HG02852 (cell line): ENCODE results near the gene QPCT.
A peak's percentile ranks its signal among the peaks of the same experiment; 100 is the strongest.
"Not testable (repeated sequence)": the region's sequence is repeated elsewhere in the genome, so short reads cannot be mapped to it uniquely, and the experiment has no call there.

Source experiments
- ATAC-seq: cut with Tn5 transposase; IDR thresholded peaks from one replicate; pipeline ENCODE4 v1.9.1; 2021; ENCODE audit warnings: mild to moderate bottlenecking, moderate library complexity; ENCODE audit not compliant: unreplicated experiment

QPCT gene

DNA sequence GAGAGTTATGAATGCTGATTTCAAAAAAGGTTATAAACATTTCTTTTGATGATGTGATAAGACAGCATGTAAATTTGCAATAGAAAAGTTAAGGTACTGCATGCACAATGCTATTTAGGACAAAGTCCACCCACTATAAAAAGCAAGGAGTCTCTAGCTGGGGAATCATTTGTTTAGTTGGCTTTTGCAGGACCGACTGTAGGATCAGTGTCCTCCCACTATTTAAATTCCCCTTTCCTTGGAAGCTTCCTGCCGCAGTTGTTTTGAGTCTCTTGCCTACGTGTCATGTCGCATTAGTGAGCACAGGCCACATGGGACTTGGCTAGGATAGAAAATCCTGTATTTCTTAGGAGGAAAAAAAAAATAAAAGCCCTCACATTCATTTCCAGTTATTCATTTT lies 13.1 kb downstream of the QPCT start:
- no peak for ATAC-seq

DNA sequence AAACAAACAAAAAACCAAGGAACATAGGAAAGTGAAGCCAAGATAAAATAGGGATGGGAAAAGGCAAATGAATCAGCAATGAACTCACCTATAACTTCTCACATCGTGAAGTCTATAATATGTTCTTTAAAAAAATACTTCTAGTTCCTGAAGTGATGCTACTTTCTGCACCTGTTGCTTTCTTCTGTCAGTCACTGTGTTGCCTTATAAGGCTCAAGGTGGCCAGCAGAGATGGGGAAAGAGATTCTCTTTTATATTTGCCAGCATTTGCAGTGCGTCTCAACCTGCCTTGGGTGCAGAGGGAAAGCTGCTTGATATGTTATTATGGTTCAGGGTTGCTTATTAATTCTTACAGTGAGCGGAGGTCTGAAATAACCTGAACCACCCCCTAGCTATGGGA lies 14.0 kb downstream of the QPCT start:
- no peak for ATAC-seq

DNA sequence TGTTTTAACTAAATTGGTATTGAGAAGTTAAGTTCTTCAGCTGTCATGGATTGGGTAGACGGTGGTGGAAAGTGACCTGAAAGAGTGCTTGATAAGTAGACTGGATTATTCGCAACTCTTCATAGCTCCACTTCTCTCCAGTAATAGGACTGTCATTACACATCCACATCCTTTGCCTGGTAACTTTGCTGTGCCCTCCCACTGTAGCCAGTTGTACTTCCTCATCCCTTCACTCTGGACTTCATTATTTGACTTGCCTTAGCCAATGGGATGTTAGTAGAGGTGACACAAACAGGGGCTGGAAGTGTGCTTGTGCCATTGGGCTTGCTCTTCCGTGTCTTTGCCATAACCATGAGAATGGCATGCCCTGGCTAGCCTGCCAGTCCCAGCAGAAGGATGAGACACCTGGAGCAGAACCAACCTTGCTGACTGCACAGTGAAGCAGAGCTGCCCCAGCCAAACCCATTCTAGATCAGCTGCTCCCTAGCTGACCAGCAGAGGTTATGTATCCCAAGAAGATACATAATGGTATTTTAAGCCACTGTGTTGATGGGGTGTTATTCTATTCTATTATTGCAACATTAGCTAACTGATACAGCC lies 16.9 kb downstream of the QPCT start:
- ATAC-seq, result no peak

DNA sequence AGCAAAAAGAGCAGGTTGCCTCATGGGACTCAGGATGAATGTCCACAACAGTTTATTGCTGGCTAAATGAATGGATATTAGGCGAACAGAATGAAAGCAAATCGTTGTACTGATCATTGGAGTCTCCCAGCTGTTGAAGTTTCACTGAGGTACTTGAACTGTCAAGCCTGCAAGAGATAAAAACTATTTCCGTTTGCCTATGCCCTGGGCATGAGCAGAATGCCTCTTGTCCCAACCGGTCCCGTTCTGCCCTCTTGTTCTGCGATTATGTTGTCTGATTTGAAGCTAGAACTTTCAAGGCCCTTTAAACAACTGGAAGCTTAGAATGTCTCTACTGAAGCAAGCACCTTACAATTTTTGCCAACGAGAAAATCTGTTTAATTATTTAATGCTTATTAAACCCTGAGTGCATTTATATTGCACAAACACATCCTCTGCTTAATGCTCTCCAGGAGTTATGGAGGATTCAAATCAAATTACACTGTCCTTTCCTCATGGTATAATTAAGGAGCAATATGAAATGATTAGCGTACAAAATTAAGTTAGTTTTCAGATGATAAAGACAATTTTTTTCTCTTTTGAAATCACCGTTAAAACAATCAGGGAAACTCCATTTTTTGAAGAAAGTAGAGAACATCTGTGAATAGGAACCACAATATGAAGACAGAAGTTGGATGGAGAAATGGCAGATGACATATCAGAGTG lies 17.7 kb downstream of the QPCT start:
- no peak for ATAC-seq

- no peak for ATAC-seq
These were observed 19.9 kb downstream of the QPCT start for GRCh38 chr2:37364351-37364750.

DNA sequence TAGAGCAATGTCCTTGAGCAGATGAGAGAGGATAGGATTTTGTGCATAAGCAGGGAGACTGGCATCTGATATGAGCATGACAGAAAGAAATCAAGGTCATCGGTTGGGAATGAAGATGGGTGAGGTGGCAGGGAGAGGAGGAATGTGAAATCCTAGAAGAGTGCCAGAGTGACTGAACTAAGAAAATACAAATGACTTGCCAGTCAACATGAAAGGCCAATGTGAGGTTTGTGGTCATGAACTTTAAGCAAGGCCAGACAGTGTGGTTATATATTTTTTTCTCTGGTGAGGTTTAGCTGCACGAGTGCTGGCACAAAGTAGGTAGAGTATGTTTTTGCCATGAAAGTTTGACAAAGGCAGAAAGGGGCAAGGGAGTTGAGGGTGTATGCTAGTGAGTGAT lies 21.2 kb downstream of the QPCT start:
- peak; percentile 67 for ATAC-seq

GRCh38 chr2:37366773-37367172 lies 22.3 kb downstream of the QPCT start:
- ATAC-seq, result no peak

GRCh38 chr2:37367310-37367709 lies 22.9 kb downstream of the QPCT start:
- ATAC-seq, result no peak

GRCh38 chr2:37367984-37368383 lies 23.6 kb downstream of the QPCT start:
- no peak for ATAC-seq

- no peak for ATAC-seq
These were observed 26.2 kb downstream of the QPCT start for GRCh38 chr2:37370666-37371065.

DNA sequence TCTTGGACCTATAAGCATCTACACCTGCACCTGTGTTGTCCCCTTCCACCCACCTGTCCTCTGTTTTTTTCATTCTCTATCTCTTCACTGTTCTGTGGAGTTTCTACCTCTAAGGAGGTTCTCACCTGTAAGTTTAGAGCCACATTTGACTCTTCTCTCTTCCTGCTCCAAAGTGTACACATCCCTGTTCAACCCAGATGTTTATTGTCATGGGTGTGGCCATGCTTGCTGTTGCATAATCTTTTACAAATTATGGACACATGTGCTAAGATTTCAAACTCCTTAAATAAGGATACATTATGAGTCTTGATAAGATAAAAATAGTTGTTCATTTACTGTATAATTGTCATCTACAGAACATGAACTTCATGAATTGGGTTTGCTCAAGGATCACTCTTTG lies 27.6 kb downstream of the QPCT start:
- ATAC-seq, result no peak

DNA sequence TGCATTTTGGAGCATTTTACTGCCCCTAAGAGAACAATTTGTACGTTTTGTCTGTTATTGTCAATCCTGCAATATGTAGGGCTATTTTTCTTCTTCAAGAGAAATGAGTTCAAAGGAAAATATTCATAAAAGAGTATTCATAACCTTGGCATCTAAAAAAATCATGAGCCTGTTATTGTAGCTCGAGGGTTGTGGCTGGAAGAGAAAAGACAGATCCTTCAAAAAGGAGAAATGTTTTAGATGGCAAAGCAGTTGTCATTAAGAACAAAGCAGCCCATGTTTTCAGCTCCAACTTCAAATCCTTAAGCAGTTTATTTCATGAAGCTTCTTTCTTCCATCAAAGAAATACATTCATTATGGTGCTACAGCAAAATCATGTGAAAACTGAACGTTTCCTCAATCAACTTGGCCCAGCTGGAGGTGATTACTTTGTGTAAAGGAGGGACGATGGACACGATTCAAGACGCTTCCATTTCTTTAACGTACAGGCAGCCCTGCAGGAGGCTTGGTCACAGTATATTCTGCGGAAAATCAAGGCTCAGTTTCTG lies 31.4 kb downstream of the QPCT start:
- peak; percentile 23 for ATAC-seq

DNA sequence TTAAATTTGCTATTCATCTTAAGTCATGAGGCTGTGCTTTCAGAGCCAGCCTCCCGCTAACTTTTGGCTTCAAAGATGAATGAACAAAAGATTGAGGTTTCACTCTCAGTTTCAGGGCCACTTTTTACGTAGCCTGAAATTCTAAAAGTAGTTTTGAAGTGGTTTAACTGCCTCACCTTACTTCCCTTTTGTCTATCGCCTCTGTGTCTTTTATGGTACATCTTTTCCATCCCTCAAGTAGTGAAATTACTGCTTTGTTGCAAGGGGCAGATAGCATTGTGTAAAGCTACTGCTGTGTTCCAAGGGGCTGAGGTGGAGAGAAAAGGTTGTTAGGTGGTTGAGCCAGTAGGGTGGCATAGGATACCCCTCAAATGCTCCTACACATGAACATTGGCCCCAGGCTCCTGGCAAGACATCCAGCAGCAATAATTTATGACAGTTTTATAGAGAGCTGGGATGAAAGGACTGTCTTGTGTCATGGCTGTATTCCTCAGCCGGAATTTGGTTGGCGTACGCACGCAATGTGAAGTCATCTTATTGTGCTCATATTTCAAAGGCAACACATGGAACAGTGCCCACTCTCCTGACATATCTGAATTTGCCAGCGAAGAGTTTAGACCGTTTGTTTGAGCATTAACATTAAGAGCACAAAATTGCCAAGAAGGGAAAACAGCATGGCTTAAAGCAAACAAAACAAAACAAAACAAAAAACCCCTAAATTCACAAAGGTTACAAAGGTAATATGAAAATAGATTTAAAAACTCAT lies 32.2 kb downstream of the QPCT start:
- peak; percentile 93 for ATAC-seq

GRCh38 chr2:37377187-37377532 lies 32.7 kb downstream of the QPCT start:
- ATAC-seq, result peak; percentile 26

DNA sequence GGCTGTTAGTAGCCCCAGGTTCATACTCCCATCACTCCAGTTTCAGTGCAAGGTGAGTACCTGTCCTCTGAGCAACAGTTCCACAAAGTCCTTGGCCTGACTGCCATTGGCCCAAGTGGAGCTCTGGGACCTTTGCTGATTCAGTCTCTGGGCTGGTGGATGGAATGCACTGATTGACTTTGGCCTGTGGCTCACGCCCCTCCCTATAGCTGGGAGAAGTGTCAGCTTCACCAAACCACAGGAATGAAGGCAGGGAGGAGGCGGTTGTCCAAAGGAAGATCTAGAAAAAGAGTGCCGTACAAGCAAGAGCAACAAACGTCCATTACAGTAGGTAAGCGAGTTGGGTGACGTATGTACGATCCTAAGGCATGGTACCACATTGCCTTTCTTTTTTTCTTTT lies 34.0 kb downstream of the QPCT start:
- ATAC-seq, result no peak

DNA sequence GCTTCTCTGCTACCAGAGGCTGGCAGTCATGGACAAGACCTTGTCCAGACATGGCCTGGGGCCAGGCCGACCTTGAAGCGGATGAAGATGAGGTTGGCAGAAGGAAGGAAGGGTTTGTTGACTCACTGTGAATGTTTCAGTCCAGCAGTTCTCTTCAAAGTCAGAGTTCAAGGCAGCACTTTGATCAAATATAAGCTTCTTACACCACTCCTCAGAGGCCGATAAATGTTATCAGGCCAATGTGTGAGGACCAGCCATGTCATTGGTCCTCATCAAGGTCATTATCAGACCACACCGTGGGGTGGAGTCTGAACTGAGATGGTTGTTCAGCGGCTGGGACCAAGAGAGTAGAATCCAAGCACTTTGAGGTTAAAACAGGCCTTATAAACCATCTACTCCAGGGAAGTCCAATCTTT lies 35.5 kb downstream of the QPCT start:
- no peak for ATAC-seq

GRCh38 chr2:37380787-37381186 lies 36.4 kb downstream of the QPCT start:
- not testable (repeated sequence) for ATAC-seq

- ATAC-seq, result not testable (repeated sequence)
These were observed 39.8 kb downstream of the QPCT start for GRCh38 chr2:37384261-37384660.

DNA sequence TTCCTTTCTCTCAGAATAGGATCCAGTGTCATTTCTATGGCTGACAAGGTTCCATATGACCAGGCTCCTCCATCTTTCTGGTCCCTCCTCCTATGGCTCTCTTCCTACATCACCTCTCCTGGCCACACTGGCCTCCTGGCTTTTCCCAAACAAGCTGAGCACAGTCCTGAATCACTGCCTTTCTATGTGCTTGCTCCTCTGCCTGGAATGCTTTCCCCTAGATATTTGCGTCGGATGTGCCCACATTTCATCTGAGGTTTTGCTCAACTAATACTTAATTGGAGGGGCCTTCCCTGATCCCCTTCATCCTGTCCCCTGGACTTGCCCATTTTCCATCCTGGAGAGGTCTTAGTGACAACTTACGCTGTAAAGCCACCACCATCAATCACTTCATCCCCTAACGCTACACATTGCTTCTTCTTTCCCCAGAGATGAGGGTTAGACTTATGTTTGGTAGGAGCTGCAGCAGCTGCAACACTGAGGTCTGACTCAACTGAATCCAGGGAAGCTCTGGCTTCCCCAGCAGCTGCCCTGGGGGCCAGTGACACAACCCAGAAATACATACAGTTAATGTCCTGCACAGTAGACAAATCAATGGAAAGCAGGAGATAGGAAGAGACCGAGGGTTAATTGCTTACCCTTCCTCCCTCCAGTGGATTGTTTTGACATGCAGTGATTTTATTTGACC lies 42.9 kb downstream of the QPCT start:
- ATAC-seq, result no peak

DNA sequence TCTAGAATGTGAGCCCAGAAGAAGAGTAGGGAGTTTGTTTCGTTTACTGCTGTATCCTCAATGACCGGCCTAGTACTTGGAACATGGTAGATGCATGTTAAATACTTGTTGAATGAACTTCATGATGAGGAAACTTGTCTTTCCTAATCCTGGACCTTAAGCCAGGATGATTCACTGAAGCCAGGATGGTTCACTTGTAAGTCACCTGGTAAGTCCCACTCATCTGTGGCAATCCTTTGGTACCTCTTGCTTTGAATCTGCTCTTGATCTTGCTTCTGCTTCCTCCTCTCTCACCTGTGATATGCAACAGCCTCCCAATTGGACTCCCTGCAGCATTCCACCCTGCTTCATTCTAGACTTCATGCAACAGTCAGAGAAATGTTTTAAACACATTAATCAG lies 43.6 kb downstream of the QPCT start:
- no peak for ATAC-seq

- ATAC-seq, result no peak
These were observed 45.0 kb downstream of the QPCT start for GRCh38 chr2:37389395-37389794.
